Measurements from ENCODE around the gene RBCK1. TPM values are rescaled to one million over a fixed set of nuclear protein-coding genes. Genes with fewer than 3 reads are reported as not detected.

Gene RBCK1
- total and polyA plus RNA-seq, 10 of the 15 experiments (the other 5 are each of a cell fraction or from before 2014, with no cell fraction given): 14.1 to 99.7 (median 76.0) TPM

DNA sequence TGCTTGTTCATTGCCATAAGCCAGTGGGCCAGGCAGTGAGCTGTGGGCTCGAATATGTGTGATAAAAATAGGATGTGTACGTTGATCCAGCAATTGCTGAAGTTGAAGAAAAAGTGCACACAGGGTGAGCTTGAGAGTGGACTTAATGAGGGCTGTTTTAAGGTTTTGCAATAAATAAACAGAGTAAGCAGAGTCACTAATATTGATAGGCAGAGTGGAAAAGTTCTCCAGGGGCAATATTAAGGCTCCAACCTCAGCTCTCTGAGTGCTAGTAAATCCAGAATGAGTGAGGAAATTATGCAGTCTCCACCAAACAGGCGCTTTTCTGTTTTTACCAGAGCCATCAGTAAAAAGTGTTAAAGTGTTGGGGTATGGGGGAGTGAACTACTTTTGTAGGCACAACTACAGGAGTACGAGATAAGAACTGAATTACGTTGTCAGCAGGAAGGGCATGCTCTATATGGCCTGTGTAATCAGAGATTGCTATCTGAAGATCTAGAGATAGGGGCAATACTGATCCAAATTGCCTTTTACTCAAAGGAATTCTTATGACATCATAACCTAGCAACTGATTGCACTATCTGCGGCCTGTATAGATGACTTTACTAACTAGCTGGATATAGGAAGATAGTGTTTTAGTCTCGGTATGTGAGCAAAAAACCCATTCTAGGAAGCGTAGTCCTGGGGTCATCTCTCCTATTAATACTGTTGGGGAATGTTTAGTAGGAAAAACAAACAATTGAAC, 61.8 kb downstream of the RBCK1 start:
- ATAC-seq: no peak
- ChIA-PET SMC1A (ENCODE audit: uncharacterized antibody, unreplicated experiment) (interaction anchor here (0.9 kb wide), 1 partner anchor 38 kb away, joined by 3 read pairs; no protein-coding TSS in a partner anchor), CTCF (interaction anchor here (0.7 kb wide), 2 partner anchors 63 to 108 kb away, joined by 3 to 4 read pairs; no protein-coding TSS in a partner anchor), POLR2A (no interaction called here), RAD21 (ENCODE audit: unreplicated experiment) (no interaction called here)
- H3K4me3 ChIP-seq: no peak overlapping the region
- 72% methylated on average over 8 of the region's 8 CpGs for WGBS (ENCODE audit: insufficient coverage, insufficient replicate concordance, low lambda C conversion rate, missing lambda C conversion rate)
- peaks cover 5% of the 10 kb centered on the region; the same call in 2 of the 3 replicates for H3K9me3 ChIP-seq (replicated peaks; ENCODE audit: control insufficient read depth, insufficient read depth, low read length)
- in situ Hi-C loops (cut with MboI): no loop called here
- H4K20me1 ChIP-seq (ENCODE audit: control insufficient read depth, insufficient read depth): no peaks in the 10 kb centered on the region
- H3K9ac ChIP-seq (ENCODE audit: control insufficient read depth, insufficient read depth, low read length): no peak overlapping the region
- no peak for DNase-seq (ENCODE audit: low read depth, low spot score)
- no peaks in the 10 kb centered on the region for H3K27me3 ChIP-seq (replicated peaks in 1 of 2; ENCODE audit: control insufficient read depth in 2 of 2, insufficient read depth in 2 of 2, low read length in 1 of 2)
- no peak overlapping the region for H3K4me2 ChIP-seq (ENCODE audit: control insufficient read depth, insufficient read depth)
- H3K27ac ChIP-seq (ENCODE audit: control insufficient read depth, insufficient read depth): no peak overlapping the region
- no peaks in the 10 kb centered on the region for H3K4me1 ChIP-seq (ENCODE audit: control insufficient read depth, insufficient read depth, low read length)
- no peak for TF ChIP-seq CBX5 (IDR thresholded peaks at IDR 0.05; ENCODE audit: low read depth)
- no peak for TF ChIP-seq JUND (IDR thresholded peaks at IDR 0.05; ENCODE audit: low read depth, low read length)
- TF ChIP-seq FOS (IDR thresholded peaks at IDR 0.05; ENCODE audit: borderline replicate concordance, extremely low read depth, insufficient read length): no peak
- TF ChIP-seq CREM (IDR thresholded peaks at IDR 0.05; ENCODE audit: low read depth): no peak
- TF ChIP-seq YBX1 (IDR thresholded peaks at IDR 0.05): no peak
- no peak for TF ChIP-seq POLR2A (IDR thresholded peaks at IDR 0.05; ENCODE audit: low read depth, low read length)
- TF ChIP-seq CHD2 (IDR thresholded peaks at IDR 0.05; ENCODE audit: borderline replicate concordance, low read depth, low read length): no peak
- TF ChIP-seq CHD4 (IDR thresholded peaks at IDR 0.05): no peak
- TF ChIP-seq, protein P1, sequence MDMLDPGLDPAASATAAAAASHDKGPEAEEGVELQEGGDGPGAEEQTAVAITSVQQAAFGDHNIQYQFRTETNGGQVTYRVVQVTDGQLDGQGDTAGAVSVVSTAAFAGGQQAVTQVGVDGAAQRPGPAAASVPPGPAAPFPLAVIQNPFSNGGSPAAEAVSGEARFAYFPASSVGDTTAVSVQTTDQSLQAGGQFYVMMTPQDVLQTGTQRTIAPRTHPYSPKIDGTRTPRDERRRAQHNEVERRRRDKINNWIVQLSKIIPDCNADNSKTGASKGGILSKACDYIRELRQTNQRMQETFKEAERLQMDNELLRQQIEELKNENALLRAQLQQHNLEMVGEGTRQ (IDR thresholded peaks at IDR 0.05; ENCODE audit: borderline replicate concordance, low read depth, low read length): no peak
- H2AFZ ChIP-seq (ENCODE audit: control insufficient read depth, low read depth, low read length): no peak overlapping the region
- no peak for FAIRE-seq
- no TSS peak for BruUV-seq (replicated peaks)
- H3K79me2 ChIP-seq (ENCODE audit: control insufficient read depth, insufficient read depth, low read length): no peaks in the 10 kb centered on the region
- intact Hi-C loops (cut with micrococcal nuclease; ENCODE audit: unreplicated experiment): no loop called here
- H3K36me3 ChIP-seq (ENCODE audit: control insufficient read depth in 2 of 2, insufficient read depth in 2 of 2, low read length in 1 of 2): no peaks in the 10 kb centered on the region; a peak in 1 of 4 replicates

Data from GM12878 (cell line).